Glutamatergic neuron (in vitro differentiated cells): Measurements from ENCODE around the gene EEPD1. TPM values are rescaled to one million over a fixed set of nuclear protein-coding genes. Genes with fewer than 3 reads are reported as not detected.

Source experiments
- DNase-seq: peaks from one replicate; pipeline ENCODE4 v3.0.0; 2022
- H3K27ac Mint-ChIP-seq: one replicate; pipeline ENCODE4 v1.8.0; 2020; ENCODE audit warnings: mild to moderate bottlenecking, mixed read lengths, inconsistent platforms; ENCODE audit not compliant: unreplicated experiment
- H3K27me3 Mint-ChIP-seq: one replicate; pipeline ENCODE4 v1.8.0; 2020; ENCODE audit warnings: mild to moderate bottlenecking, moderate library complexity, mixed read lengths, inconsistent platforms; ENCODE audit not compliant: unreplicated experiment
- H3K36me3 Mint-ChIP-seq: one replicate; pipeline ENCODE4 v1.8.0; 2020; ENCODE audit warnings: mild to moderate bottlenecking, mixed read lengths, inconsistent platforms; ENCODE audit not compliant: unreplicated experiment
- H3K4me1 Mint-ChIP-seq: one replicate; pipeline ENCODE4 v1.8.0; 2020; ENCODE audit warnings: mild to moderate bottlenecking, low read depth, mixed read lengths, inconsistent platforms; ENCODE audit not compliant: unreplicated experiment
- H3K4me3 Mint-ChIP-seq: one replicate; pipeline ENCODE4 v1.8.0; 2020; ENCODE audit warnings: mild to moderate bottlenecking, mixed read lengths, inconsistent platforms; ENCODE audit not compliant: unreplicated experiment
- H3K9me3 Mint-ChIP-seq: one replicate; pipeline ENCODE4 v1.8.0; 2020; ENCODE audit warnings: mild to moderate bottlenecking, moderate library complexity, mixed read lengths, inconsistent platforms; ENCODE audit not compliant: unreplicated experiment
- CTCF ChIP-seq: fragments of 200-600 bp; sonication (generic); IDR thresholded peaks from one replicate; pipeline ENCODE4 v1.5.0; 2021; ENCODE audit not compliant: partially characterized antibody, unreplicated experiment
- total RNA-seq: library from RNA; stranded (reverse); fragmentation: NEBNext Ultra II Directional; extraction: Animal tissue kit (Norgen Biotek cat#: 25700); gene quantifications from one replicate; pipeline ENCODE4 v1.2.1, GENCODE V29; 2021; ENCODE audit not compliant: unreplicated experiment

The EEPD1 gene
- total RNA-seq, 1 donor from 2014 or later = 63.9 TPM

- Mint-ChIP-seq H3K9me3 (peaks cover 9% of the 10 kb centered on the region), H3K4me1 (peaks cover 28% of the 10 kb centered on the region), H3K4me3 (no peak overlapping the region), H3K27me3 (peaks cover 5% of the 10 kb centered on the region), H3K36me3 (no peaks in the 10 kb centered on the region), H3K27ac (no peak overlapping the region)
- no peak for DNase-seq
- TF ChIP-seq CTCF = no peak
Measured at GRCh38 chr7:36305648-36306047, 152.6 kb downstream of the EEPD1 start.

- no peak for TF ChIP-seq CTCF
- DNase-seq = no peak
- H3K9me3 Mint-ChIP-seq = peaks cover 9% of the 10 kb centered on the region
- H3K36me3 Mint-ChIP-seq = no peaks in the 10 kb centered on the region
- H3K4me1 Mint-ChIP-seq = peaks cover 28% of the 10 kb centered on the region
- no peak overlapping the region for H3K4me3 Mint-ChIP-seq
- peaks cover 5% of the 10 kb centered on the region for H3K27me3 Mint-ChIP-seq
- no peak overlapping the region for H3K27ac Mint-ChIP-seq
Measured at GRCh38 chr7:36306222-36306621, 153.2 kb downstream of the EEPD1 start.

GRCh38 chr7:36306722-36307121 lies 153.7 kb downstream of the EEPD1 start:
- Mint-ChIP-seq H3K27ac (peak overlapping the region; percentile 4), H3K36me3 (no peaks in the 10 kb centered on the region), H3K9me3 (peaks cover 9% of the 10 kb centered on the region), H3K27me3 (peaks cover 5% of the 10 kb centered on the region), H3K4me1 (peaks cover 28% of the 10 kb centered on the region), H3K4me3 (no peak overlapping the region)
- DNase-seq = no peak
- TF ChIP-seq CTCF = no peak

GRCh38 chr7:36308031-36308430 lies 155.0 kb downstream of the EEPD1 start:
- DNase-seq = no peak
- H3K4me1 Mint-ChIP-seq = peaks cover 21% of the 10 kb centered on the region
- H3K27ac Mint-ChIP-seq = no peak overlapping the region
- TF ChIP-seq CTCF = no peak
- H3K27me3 Mint-ChIP-seq = peaks cover 3% of the 10 kb centered on the region
- no peaks in the 10 kb centered on the region for H3K36me3 Mint-ChIP-seq
- peaks cover 7% of the 10 kb centered on the region for H3K9me3 Mint-ChIP-seq
- no peak overlapping the region for H3K4me3 Mint-ChIP-seq

GRCh38 chr7:36309301-36309700 lies 156.2 kb downstream of the EEPD1 start:
- H3K27me3 Mint-ChIP-seq = peaks cover 3% of the 10 kb centered on the region
- no peak for DNase-seq
- no peak overlapping the region for H3K27ac Mint-ChIP-seq
- H3K36me3 Mint-ChIP-seq = no peaks in the 10 kb centered on the region
- H3K4me3 Mint-ChIP-seq = no peak overlapping the region
- H3K4me1 Mint-ChIP-seq = peaks cover 16% of the 10 kb centered on the region
- TF ChIP-seq CTCF = no peak
- peaks cover 7% of the 10 kb centered on the region for H3K9me3 Mint-ChIP-seq
